ENCODE data around the gene PARD3. TPM values are rescaled to one million over a fixed set of nuclear protein-coding genes. Genes with fewer than 3 reads are reported as not detected.

The PARD3 gene
- total RNA-seq, 1 donor from 2014 or later: 35.4 TPM

DNA sequence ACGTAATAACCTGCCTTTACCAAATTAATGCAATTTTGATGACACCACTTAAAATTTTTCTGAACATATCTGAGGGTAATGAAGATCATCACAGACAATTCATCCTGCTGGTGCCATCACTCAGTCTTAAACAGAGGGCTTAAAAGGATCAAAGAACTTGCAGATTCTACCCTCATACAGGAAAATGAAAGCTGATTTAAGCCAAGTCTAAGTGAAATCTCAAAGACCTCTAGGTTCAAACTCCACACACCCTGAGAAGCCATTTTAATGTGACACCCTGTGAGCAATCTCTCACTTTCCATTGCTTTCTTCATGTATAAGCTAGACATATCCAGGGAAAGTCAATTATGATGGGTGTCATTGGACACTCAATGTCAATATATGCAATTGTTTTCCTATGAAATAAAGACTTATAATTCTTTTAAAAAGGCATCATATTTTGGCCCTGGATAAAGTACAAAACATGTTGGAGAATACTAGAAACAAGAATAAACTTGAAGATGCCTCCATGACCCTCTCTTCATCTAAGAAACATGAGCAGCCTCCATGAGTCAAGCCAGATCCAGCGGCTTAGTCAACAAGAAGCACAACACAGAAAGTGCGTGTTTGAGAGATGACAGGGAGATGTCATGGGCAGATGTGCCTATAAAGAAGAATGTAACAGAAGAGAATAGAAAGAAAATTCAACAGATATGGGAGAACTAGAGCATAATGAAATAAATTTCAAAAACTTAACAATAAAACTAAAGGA lies 291.9 kb downstream of the PARD3 start:
- Histone ChIP-seq H3K27me3 (ENCODE audit: insufficient read depth, low read length) (no peaks in the 10 kb centered on the region), H3K9ac (ENCODE audit: low read length) (no peak overlapping the region), H3K79me2 (ENCODE audit: insufficient read depth, low read length) (peaks cover 16% of the 10 kb centered on the region), H3K27ac (ENCODE audit: low read depth, low read length) (peak overlapping the region; percentile 1), H3K4me2 (ENCODE audit: low read length) (peak overlapping the region; percentile 1), H3K4me3 (ENCODE audit: insufficient read depth, low read depth, low read length) (no peak overlapping the region), H2AFZ (ENCODE audit: low read depth, low read length) (no peak overlapping the region), H4K20me1 (ENCODE audit: insufficient read depth, low read length) (no peaks in the 10 kb centered on the region), H3K4me1 (ENCODE audit: insufficient read depth, low read length) (peaks cover 38% of the 10 kb centered on the region), H3K9me3 (ENCODE audit: insufficient read depth, low read depth, low read length) (no peaks in the 10 kb centered on the region), H3K36me3 (ENCODE audit: insufficient read depth, low read length) (no peaks in the 10 kb centered on the region)
- DNase-seq (ENCODE audit: low read depth) (peak; percentile 42), FAIRE-seq (no peak)
- TF ChIP-seq, protein P1, sequence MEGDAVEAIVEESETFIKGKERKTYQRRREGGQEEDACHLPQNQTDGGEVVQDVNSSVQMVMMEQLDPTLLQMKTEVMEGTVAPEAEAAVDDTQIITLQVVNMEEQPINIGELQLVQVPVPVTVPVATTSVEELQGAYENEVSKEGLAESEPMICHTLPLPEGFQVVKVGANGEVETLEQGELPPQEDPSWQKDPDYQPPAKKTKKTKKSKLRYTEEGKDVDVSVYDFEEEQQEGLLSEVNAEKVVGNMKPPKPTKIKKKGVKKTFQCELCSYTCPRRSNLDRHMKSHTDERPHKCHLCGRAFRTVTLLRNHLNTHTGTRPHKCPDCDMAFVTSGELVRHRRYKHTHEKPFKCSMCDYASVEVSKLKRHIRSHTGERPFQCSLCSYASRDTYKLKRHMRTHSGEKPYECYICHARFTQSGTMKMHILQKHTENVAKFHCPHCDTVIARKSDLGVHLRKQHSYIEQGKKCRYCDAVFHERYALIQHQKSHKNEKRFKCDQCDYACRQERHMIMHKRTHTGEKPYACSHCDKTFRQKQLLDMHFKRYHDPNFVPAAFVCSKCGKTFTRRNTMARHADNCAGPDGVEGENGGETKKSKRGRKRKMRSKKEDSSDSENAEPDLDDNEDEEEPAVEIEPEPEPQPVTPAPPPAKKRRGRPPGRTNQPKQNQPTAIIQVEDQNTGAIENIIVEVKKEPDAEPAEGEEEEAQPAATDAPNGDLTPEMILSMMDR (IDR thresholded peaks at IDR 0.05; ENCODE audit: insufficient read depth, low read depth, low read length): no peak
- TF ChIP-seq EZH2 (IDR thresholded peaks at IDR 0.05; ENCODE audit: insufficient read depth, low read length): no peak
- Mint-ChIP-seq H3K9me3 (ENCODE audit: unreplicated experiment) (peaks cover 2% of the 10 kb centered on the region), H3K27me3 (ENCODE audit: low read depth, unreplicated experiment) (no peaks in the 10 kb centered on the region), H3K4me1 (ENCODE audit: low read depth, unreplicated experiment) (peaks cover 31% of the 10 kb centered on the region), H3K4me3 (ENCODE audit: unreplicated experiment) (no peak overlapping the region), H3K27ac (ENCODE audit: unreplicated experiment) (no peak overlapping the region), H3K36me3 (ENCODE audit: low read depth, unreplicated experiment) (no peaks in the 10 kb centered on the region)

DNA sequence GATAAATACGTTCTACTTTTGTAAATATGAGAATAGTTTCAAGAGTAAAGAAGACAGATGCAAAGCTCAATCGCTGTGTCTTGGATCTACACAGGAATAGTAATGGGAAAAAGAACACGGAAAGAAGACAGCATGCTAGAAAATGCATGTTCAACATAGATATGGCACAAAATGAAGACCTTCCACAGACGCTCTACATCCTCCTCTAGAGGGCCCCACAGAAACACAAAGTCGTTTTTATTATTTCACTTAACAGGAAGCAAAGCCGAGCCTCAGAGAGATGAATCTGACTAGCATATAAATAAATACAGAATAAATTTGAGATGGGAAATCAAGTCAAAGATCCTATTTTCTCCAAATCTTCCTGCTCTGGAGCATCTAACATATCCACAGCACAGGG lies 292.6 kb downstream of the PARD3 start:
- no peaks in the 10 kb centered on the region for H3K27me3 Mint-ChIP-seq (ENCODE audit: low read depth, unreplicated experiment)
- no peaks in the 10 kb centered on the region for H4K20me1 ChIP-seq (ENCODE audit: insufficient read depth, low read length)
- H3K27ac ChIP-seq (ENCODE audit: low read depth, low read length): no peak overlapping the region
- no peak overlapping the region for H3K4me2 ChIP-seq (ENCODE audit: low read length)
- FAIRE-seq: no peak
- H3K79me2 ChIP-seq (ENCODE audit: insufficient read depth, low read length): peaks cover 16% of the 10 kb centered on the region
- DNase-seq (ENCODE audit: low read depth): no peak
- no peak overlapping the region for H3K4me3 Mint-ChIP-seq (ENCODE audit: unreplicated experiment)
- no peak overlapping the region for H3K4me3 ChIP-seq (ENCODE audit: insufficient read depth, low read depth, low read length)
- no peak overlapping the region for H3K9ac ChIP-seq (ENCODE audit: low read length)
- no peaks in the 10 kb centered on the region for H3K36me3 Mint-ChIP-seq (ENCODE audit: low read depth, unreplicated experiment)
- H3K36me3 ChIP-seq (ENCODE audit: insufficient read depth, low read length): no peaks in the 10 kb centered on the region
- no peak overlapping the region for H2AFZ ChIP-seq (ENCODE audit: low read depth, low read length)
- TF ChIP-seq EZH2 (IDR thresholded peaks at IDR 0.05; ENCODE audit: insufficient read depth, low read length): no peak
- TF ChIP-seq, protein P1 (IDR thresholded peaks at IDR 0.05; ENCODE audit: insufficient read depth, low read depth, low read length): peak; percentile 46
- H3K9me3 Mint-ChIP-seq (ENCODE audit: unreplicated experiment): peaks cover 2% of the 10 kb centered on the region
- H3K4me1 Mint-ChIP-seq (ENCODE audit: low read depth, unreplicated experiment): peaks cover 25% of the 10 kb centered on the region
- no peak overlapping the region for H3K27ac Mint-ChIP-seq (ENCODE audit: unreplicated experiment)
- H3K4me1 ChIP-seq (ENCODE audit: insufficient read depth, low read length): peaks cover 31% of the 10 kb centered on the region
- H3K9me3 ChIP-seq (ENCODE audit: insufficient read depth, low read depth, low read length): no peaks in the 10 kb centered on the region
- no peaks in the 10 kb centered on the region for H3K27me3 ChIP-seq (ENCODE audit: insufficient read depth, low read length)

DNA sequence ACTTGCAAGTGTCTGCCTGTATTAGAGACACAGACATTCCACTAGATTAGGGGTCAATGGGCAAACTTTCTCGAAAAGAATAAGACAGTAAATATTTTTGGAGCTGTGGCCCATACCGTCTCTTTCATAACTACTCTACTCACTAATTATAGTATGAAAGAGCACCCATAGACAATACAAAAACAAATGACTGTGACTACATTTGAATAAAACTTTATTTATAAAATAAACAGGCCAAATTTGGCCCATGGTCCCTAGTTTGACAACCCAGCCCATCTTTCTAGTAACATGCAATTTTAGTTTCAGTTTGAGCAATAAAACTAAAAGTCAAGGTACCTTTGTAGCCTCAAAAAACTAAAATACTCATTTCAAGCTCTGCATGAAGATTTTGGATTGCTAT lies 294.6 kb downstream of the PARD3 start:
- H3K4me2 ChIP-seq (ENCODE audit: low read length): no peak overlapping the region
- H3K9ac ChIP-seq (ENCODE audit: low read length): no peak overlapping the region
- peaks cover 10% of the 10 kb centered on the region for H3K4me1 Mint-ChIP-seq (ENCODE audit: low read depth, unreplicated experiment)
- no peak overlapping the region for H3K4me3 ChIP-seq (ENCODE audit: insufficient read depth, low read depth, low read length)
- H3K79me2 ChIP-seq (ENCODE audit: insufficient read depth, low read length): peaks cover 16% of the 10 kb centered on the region
- H4K20me1 ChIP-seq (ENCODE audit: insufficient read depth, low read length): no peaks in the 10 kb centered on the region
- no peak overlapping the region for H2AFZ ChIP-seq (ENCODE audit: low read depth, low read length)
- no peaks in the 10 kb centered on the region for H3K36me3 ChIP-seq (ENCODE audit: insufficient read depth, low read length)
- H3K27ac ChIP-seq (ENCODE audit: low read depth, low read length): no peak overlapping the region
- TF ChIP-seq, protein P1 (IDR thresholded peaks at IDR 0.05; ENCODE audit: insufficient read depth, low read depth, low read length): no peak
- no peak for TF ChIP-seq EZH2 (IDR thresholded peaks at IDR 0.05; ENCODE audit: insufficient read depth, low read length)
- H3K9me3 ChIP-seq (ENCODE audit: insufficient read depth, low read depth, low read length): no peaks in the 10 kb centered on the region
- H3K9me3 Mint-ChIP-seq (ENCODE audit: unreplicated experiment): peaks cover 2% of the 10 kb centered on the region
- DNase-seq (ENCODE audit: low read depth) (no peak), FAIRE-seq (no peak)
- no peak overlapping the region for H3K4me3 Mint-ChIP-seq (ENCODE audit: unreplicated experiment)
- H3K27me3 ChIP-seq (ENCODE audit: insufficient read depth, low read length): no peaks in the 10 kb centered on the region
- H3K27me3 Mint-ChIP-seq (ENCODE audit: low read depth, unreplicated experiment): no peaks in the 10 kb centered on the region
- H3K27ac Mint-ChIP-seq (ENCODE audit: unreplicated experiment): no peak overlapping the region
- H3K36me3 Mint-ChIP-seq (ENCODE audit: low read depth, unreplicated experiment): no peaks in the 10 kb centered on the region
- H3K4me1 ChIP-seq (ENCODE audit: insufficient read depth, low read length): peaks cover 16% of the 10 kb centered on the region

All from astrocyte (in vitro differentiated cells and primary cell).